Ishikawa (cell line): ENCODE data around the gene ITSN2.

ENCODE experiments used
- CEBPB ChIP-seq: IDR thresholded peaks from 2 replicates; pipeline ENCODE4 v1.6.1; 2012
- CREB1 ChIP-seq: IDR thresholded peaks from 2 replicates; pipeline ENCODE4 v1.6.1; 2012; ENCODE audit warnings: low read depth
- EGR1 ChIP-seq: IDR thresholded peaks from 2 replicates; pipeline ENCODE4 v1.6.1; 2012
- EP300 ChIP-seq: IDR thresholded peaks from 2 replicates; pipeline ENCODE4 v1.6.1; 2012; ENCODE audit warnings: borderline replicate concordance
- FOXM1 ChIP-seq: IDR thresholded peaks from 2 replicates; pipeline ENCODE4 v1.6.1; 2012; ENCODE audit warnings: low read depth, borderline replicate concordance
- MAX ChIP-seq: IDR thresholded peaks from 2 replicates; pipeline ENCODE4 v1.6.1; 2012
- NFIC ChIP-seq: IDR thresholded peaks from 2 replicates; pipeline ENCODE4 v1.6.1; 2012
- RAD21 ChIP-seq: IDR thresholded peaks from 2 replicates; pipeline ENCODE4 v1.6.1; 2012; ENCODE audit warnings: low read depth
- REST ChIP-seq: IDR thresholded peaks from 2 replicates; pipeline ENCODE4 v1.6.1; 2012; ENCODE audit warnings: low read depth, mild to moderate bottlenecking
- TAF1 ChIP-seq: IDR thresholded peaks from 2 replicates; pipeline ENCODE4 v1.6.1; 2012; ENCODE audit warnings: low read depth, mild to moderate bottlenecking
- TEAD4 ChIP-seq: IDR thresholded peaks from 2 replicates; pipeline ENCODE4 v1.6.1; 2012
- YY1 ChIP-seq: IDR thresholded peaks from 2 replicates; pipeline ENCODE4 v1.6.1; 2012; ENCODE audit warnings: low read depth
- ZBTB7A ChIP-seq: IDR thresholded peaks from 2 replicates; pipeline ENCODE4 v1.6.1; 2012; ENCODE audit warnings: low read depth

- no peak for TF ChIP-seq REST
- no peak for TF ChIP-seq FOXM1
- TF ChIP-seq TAF1 = no peak
- no peak for TF ChIP-seq EGR1
- TF ChIP-seq RAD21 = no peak
- TF ChIP-seq YY1 = no peak
- TF ChIP-seq NFIC = no peak
- TF ChIP-seq TEAD4 = no peak
- no peak for TF ChIP-seq CREB1
- no peak for TF ChIP-seq MAX
- no peak for TF ChIP-seq ZBTB7A
- TF ChIP-seq EP300 = no peak
- TF ChIP-seq CEBPB = no peak
These were observed 199.6 kb downstream of the ITSN2 start for GRCh38 chr2:24160761-24161160.
